Neural progenitor cell (in vitro differentiated cells): ENCODE data around the gene RBM33. TPM values are rescaled to one million over a fixed set of nuclear protein-coding genes. Genes with fewer than 3 reads are reported as not detected.

Source experiments
- DNase-seq: peaks from one replicate; pipeline ENCODE4 v3.0.0-alpha.2; 2016; ENCODE audit warnings: low spot score
- H2AFZ ChIP-seq: fragments of 200-600 bp; sonication (generic); replicated peaks from 2 replicates; pipeline ENCODE4 v1.6.1; 2016; ENCODE audit warnings: antibody characterized with exemption
- H3F3A ChIP-seq: fragments of 200-600 bp; sonication (generic); 2 replicates; pipeline ENCODE4 v1.6.1; 2016; ENCODE audit warnings: antibody characterized with exemption, low read depth
- H3K27ac ChIP-seq: fragments of 200-600 bp; sonication (generic); 2 replicates; pipeline ENCODE4 v1.5.1; 2016; ENCODE audit warnings: mild to moderate bottlenecking
- H3K27me3 ChIP-seq: fragments of 200-600 bp; sonication (generic); 2 replicates; pipeline ENCODE4 v1.6.1; 2016; ENCODE audit warnings: mild to moderate bottlenecking, moderate library complexity
- H3K36me3 ChIP-seq: fragments of 200-600 bp; sonication (generic); 2 replicates; pipeline ENCODE4 v1.5.1; 2016
- H3K4me1 ChIP-seq: fragments of 200-600 bp; sonication (generic); 2 replicates; pipeline ENCODE4 v1.6.1; 2016; ENCODE audit warnings: mixed run types
- H3K4me2 ChIP-seq: fragments of 200-600 bp; sonication (generic); 2 replicates; pipeline ENCODE4 v1.6.1; 2016
- H3K4me3 ChIP-seq: fragments of 200-600 bp; sonication (generic); 2 replicates; pipeline ENCODE4 v1.5.1; 2016
- H3K79me2 ChIP-seq: fragments of 200-600 bp; sonication (generic); 2 replicates; pipeline ENCODE4 v1.6.1; 2016; ENCODE audit warnings: low read depth
- H3K9ac ChIP-seq: fragments of 200-600 bp; sonication (generic); 2 replicates; pipeline ENCODE4 v1.6.1; 2016
- H3K9me3 ChIP-seq: fragments of 200-600 bp; sonication (generic); 2 replicates; pipeline ENCODE4 v1.5.1; 2016; ENCODE audit warnings: low read depth
- H4K20me1 ChIP-seq: fragments of 200-600 bp; sonication (generic); 2 replicates; pipeline ENCODE4 v1.6.1; 2016; ENCODE audit warnings: low read depth
- H3K27ac Mint-ChIP-seq: 3 replicates; pipeline ENCODE4 v1.8.0; 2021; ENCODE audit warnings: mixed read lengths
- H3K27me3 Mint-ChIP-seq: 2 replicates; pipeline ENCODE4 v1.8.0; 2022; ENCODE audit warnings: low read depth, mild to moderate bottlenecking, inconsistent platforms, moderate library complexity, mixed read lengths; ENCODE audit not compliant: insufficient read depth
- H3K36me3 Mint-ChIP-seq: 3 replicates; pipeline ENCODE4 v1.8.0; 2021; ENCODE audit warnings: mixed read lengths
- H3K4me1 Mint-ChIP-seq: 3 replicates; pipeline ENCODE4 v1.8.0; 2021; ENCODE audit warnings: mixed read lengths
- H3K4me3 Mint-ChIP-seq: 3 replicates; pipeline ENCODE4 v1.8.0; 2021; ENCODE audit warnings: mild to moderate bottlenecking, moderate library complexity, mixed read lengths
- H3K9me3 Mint-ChIP-seq: 3 replicates; pipeline ENCODE4 v1.8.0; 2020; ENCODE audit warnings: mixed read lengths
- CTCF ChIP-seq: fragments of 200-600 bp; sonication (generic); IDR thresholded peaks from 2 replicates; pipeline ENCODE4 v1.5.1; 2017; ENCODE audit warnings: antibody characterized with exemption, mild to moderate bottlenecking
- EZH2 ChIP-seq: fragments of 200-600 bp; sonication (generic); IDR thresholded peaks from 2 replicates; pipeline ENCODE4 v1.6.1; 2017; ENCODE audit warnings: antibody characterized with exemption, mild to moderate bottlenecking, moderate library complexity
- EZH2phosphoT487 ChIP-seq: fragments of 200-600 bp; sonication (generic); IDR thresholded peaks from 2 replicates; pipeline ENCODE4 v1.6.1; 2017; ENCODE audit warnings: antibody characterized with exemption
- total RNA-seq: library from RNA; depleted of rRNA; stranded (reverse); fragments of >200 nt; gene quantifications from 2 replicates; pipeline ENCODE4 v1.2.3, GENCODE V29; 2015; ENCODE audit warnings: low replicate concordance

The RBM33 gene
- total RNA-seq, 1 donor from 2014 or later: 48.6 TPM

GRCh38 chr7:155619634-155620271 is 24.7 kb upstream of the RBM33 start:
- Histone ChIP-seq H3K4me3 (no peak overlapping the region), H3K4me1 (no peaks in the 10 kb centered on the region), H3K27me3 (no peaks in the 10 kb centered on the region), H3K36me3 (no peaks in the 10 kb centered on the region), H3K9ac (no peak overlapping the region), H3K27ac (no peak overlapping the region), H3K4me2 (no peak overlapping the region), H3K9me3 (no peaks in the 10 kb centered on the region), H3K79me2 (no peaks in the 10 kb centered on the region), H3F3A (no peaks in the 10 kb centered on the region), H2AFZ (no peak overlapping the region), H4K20me1 (no peaks in the 10 kb centered on the region)
- peaks cover 20% of the 10 kb centered on the region for H3K9me3 Mint-ChIP-seq
- H3K36me3 Mint-ChIP-seq: peaks cover 16% of the 10 kb centered on the region
- H3K4me1 Mint-ChIP-seq: peaks cover 3% of the 10 kb centered on the region
- no peak for TF ChIP-seq EZH2
- no peak for TF ChIP-seq EZH2phosphoT487
- TF ChIP-seq CTCF: no peak
- H3K27ac Mint-ChIP-seq: no peak overlapping the region
- no peak for DNase-seq
- H3K4me3 Mint-ChIP-seq: no peak overlapping the region
- H3K27me3 Mint-ChIP-seq: peaks cover 3% of the 10 kb centered on the region

- Histone ChIP-seq H3K4me1 (no peaks in the 10 kb centered on the region), H3F3A (no peaks in the 10 kb centered on the region), H3K36me3 (no peaks in the 10 kb centered on the region), H3K79me2 (no peaks in the 10 kb centered on the region), H3K4me2 (no peak overlapping the region), H3K9me3 (no peaks in the 10 kb centered on the region), H4K20me1 (no peaks in the 10 kb centered on the region), H3K27ac (no peak overlapping the region), H3K9ac (no peak overlapping the region), H3K4me3 (no peak overlapping the region), H2AFZ (no peak overlapping the region), H3K27me3 (no peaks in the 10 kb centered on the region)
- Mint-ChIP-seq H3K9me3 (peaks cover 13% of the 10 kb centered on the region), H3K36me3 (peaks cover 10% of the 10 kb centered on the region), H3K27ac (no peak overlapping the region), H3K4me1 (peaks cover 3% of the 10 kb centered on the region), H3K4me3 (no peak overlapping the region), H3K27me3 (peaks cover 3% of the 10 kb centered on the region)
- TF ChIP-seq EZH2: no peak
- no peak for TF ChIP-seq EZH2phosphoT487
- no peak for TF ChIP-seq CTCF
- DNase-seq: no peak
Observed at GRCh38 chr7:155620497-155620896, 24.0 kb upstream of the RBM33 start.

GRCh38 chr7:155621418-155621980 is 23.0 kb upstream of the RBM33 start:
- no peak for TF ChIP-seq CTCF
- no peak for TF ChIP-seq EZH2
- no peak for TF ChIP-seq EZH2phosphoT487
- no peak overlapping the region for H3K27ac ChIP-seq

More at GRCh38 chr7:155621418-155621980, 23.0 kb upstream of the RBM33 start:
- no peaks in the 10 kb centered on the region for H3F3A ChIP-seq
- H3K36me3 ChIP-seq: no peaks in the 10 kb centered on the region
- no peak overlapping the region for H3K9ac ChIP-seq
- H4K20me1 ChIP-seq: no peaks in the 10 kb centered on the region
- H3K4me2 ChIP-seq: no peak overlapping the region
- peaks cover 6% of the 10 kb centered on the region for H3K36me3 Mint-ChIP-seq
- H3K4me3 Mint-ChIP-seq: no peak overlapping the region
- peaks cover 9% of the 10 kb centered on the region for H3K9me3 Mint-ChIP-seq
- no peak for DNase-seq
- no peak overlapping the region for H2AFZ ChIP-seq
- no peak overlapping the region for H3K4me3 ChIP-seq
- no peaks in the 10 kb centered on the region for H3K79me2 ChIP-seq
- H3K27me3 ChIP-seq: no peaks in the 10 kb centered on the region
- peaks cover 3% of the 10 kb centered on the region for H3K27me3 Mint-ChIP-seq
- peaks cover 3% of the 10 kb centered on the region for H3K4me1 Mint-ChIP-seq
- no peaks in the 10 kb centered on the region for H3K4me1 ChIP-seq
- H3K27ac Mint-ChIP-seq: no peak overlapping the region
- H3K9me3 ChIP-seq: no peaks in the 10 kb centered on the region
